Astrocyte (in vitro differentiated cells and primary cell): ENCODE results near the gene N4BP2L1. TPM values are rescaled to one million over a fixed set of nuclear protein-coding genes. Genes with fewer than 3 reads are reported as not detected.
A peak's percentile ranks its signal among the peaks of the same experiment; 100 is the strongest.

Experiments used
- DNase-seq: peaks from one replicate; pipeline ENCODE4 v3.0.0-alpha.2; 2010; ENCODE audit warnings: low read depth
- FAIRE-seq: peaks from 2 replicates; lab custom pipeline; 2011; peaks lifted over from hg19 to GRCh38; lab: Jason Lieb, UNC
- H2AFZ ChIP-seq: 2 replicates; pipeline ENCODE4 v1.6.0; 2012; ENCODE audit warnings: low read depth, low read length, inconsistent platforms
- H3K27ac ChIP-seq: 2 replicates; pipeline ENCODE4 v1.5.1; 2011; ENCODE audit warnings: low read depth, low read length, inconsistent platforms
- H3K27me3 ChIP-seq: 2 replicates; pipeline ENCODE4 v1.6.0; 2011; ENCODE audit warnings: low read length, inconsistent platforms; ENCODE audit not compliant: insufficient read depth
- H3K36me3 ChIP-seq: 2 replicates; pipeline ENCODE4 v1.5.1; 2011; ENCODE audit warnings: low read length, inconsistent platforms; ENCODE audit not compliant: insufficient read depth
- H3K4me1 ChIP-seq: 2 replicates; pipeline ENCODE4 v1.5.1; 2011; ENCODE audit warnings: low read length, inconsistent platforms; ENCODE audit not compliant: insufficient read depth
- H3K4me2 ChIP-seq: 2 replicates; pipeline ENCODE4 v1.6.0; 2012; ENCODE audit warnings: low read length, inconsistent platforms
- H3K4me3 ChIP-seq: 2 replicates; pipeline ENCODE4 v1.5.1; 2011; ENCODE audit warnings: low read depth, mild to moderate bottlenecking, low read length, inconsistent platforms; ENCODE audit not compliant: insufficient read depth
- H3K79me2 ChIP-seq: 2 replicates; pipeline ENCODE4 v1.6.0; 2012; ENCODE audit warnings: mild to moderate bottlenecking, low read length, inconsistent platforms; ENCODE audit not compliant: insufficient read depth
- H3K9ac ChIP-seq: 2 replicates; pipeline ENCODE4 v1.6.0; 2012; ENCODE audit warnings: mild to moderate bottlenecking, low read length, inconsistent platforms
- H3K9me3 ChIP-seq: 2 replicates; pipeline ENCODE4 v1.5.1; 2012; ENCODE audit warnings: low read depth, mild to moderate bottlenecking, low read length, inconsistent platforms; ENCODE audit not compliant: insufficient read depth
- H4K20me1 ChIP-seq: 2 replicates; pipeline ENCODE4 v1.6.0; 2012; ENCODE audit warnings: low read length, inconsistent platforms; ENCODE audit not compliant: insufficient read depth
- H3K27ac Mint-ChIP-seq: one replicate; pipeline ENCODE4 v1.8.0; 2021; ENCODE audit warnings: mild to moderate bottlenecking, mixed read lengths; ENCODE audit not compliant: unreplicated experiment
- H3K27me3 Mint-ChIP-seq: one replicate; pipeline ENCODE4 v1.8.0; 2021; ENCODE audit warnings: low read depth, mixed read lengths; ENCODE audit not compliant: unreplicated experiment
- H3K36me3 Mint-ChIP-seq: one replicate; pipeline ENCODE4 v1.8.0; 2021; ENCODE audit warnings: low read depth, mixed read lengths; ENCODE audit not compliant: unreplicated experiment
- H3K4me1 Mint-ChIP-seq: one replicate; pipeline ENCODE4 v1.8.0; 2021; ENCODE audit warnings: low read depth, mixed read lengths; ENCODE audit not compliant: unreplicated experiment
- H3K4me3 Mint-ChIP-seq: one replicate; pipeline ENCODE4 v1.8.0; 2021; ENCODE audit warnings: mild to moderate bottlenecking, moderate library complexity, mixed read lengths; ENCODE audit not compliant: unreplicated experiment
- H3K9me3 Mint-ChIP-seq: one replicate; pipeline ENCODE4 v1.8.0; 2021; ENCODE audit warnings: mild to moderate bottlenecking, mixed read lengths; ENCODE audit not compliant: unreplicated experiment
- EZH2 ChIP-seq: IDR thresholded peaks from 2 replicates; pipeline ENCODE4 v1.6.1; 2012; ENCODE audit warnings: mild to moderate bottlenecking, low read length, inconsistent platforms; ENCODE audit not compliant: insufficient read depth
- total RNA-seq: library from RNA; stranded (reverse); gene quantifications from 2 replicates; pipeline ENCODE4 v1.2.1, GENCODE V29; 2021
- TF ChIP-seq, protein P1 (sequence below): IDR thresholded peaks from 2 replicates; pipeline ENCODE4 v1.5.1; 2011; ENCODE audit warnings: low read depth, mild to moderate bottlenecking, inconsistent platforms, low read length, moderate library complexity; ENCODE audit not compliant: insufficient read depth

Gene N4BP2L1
- total RNA-seq, 1 donor from 2014 or later = 2.2 TPM

DNA sequence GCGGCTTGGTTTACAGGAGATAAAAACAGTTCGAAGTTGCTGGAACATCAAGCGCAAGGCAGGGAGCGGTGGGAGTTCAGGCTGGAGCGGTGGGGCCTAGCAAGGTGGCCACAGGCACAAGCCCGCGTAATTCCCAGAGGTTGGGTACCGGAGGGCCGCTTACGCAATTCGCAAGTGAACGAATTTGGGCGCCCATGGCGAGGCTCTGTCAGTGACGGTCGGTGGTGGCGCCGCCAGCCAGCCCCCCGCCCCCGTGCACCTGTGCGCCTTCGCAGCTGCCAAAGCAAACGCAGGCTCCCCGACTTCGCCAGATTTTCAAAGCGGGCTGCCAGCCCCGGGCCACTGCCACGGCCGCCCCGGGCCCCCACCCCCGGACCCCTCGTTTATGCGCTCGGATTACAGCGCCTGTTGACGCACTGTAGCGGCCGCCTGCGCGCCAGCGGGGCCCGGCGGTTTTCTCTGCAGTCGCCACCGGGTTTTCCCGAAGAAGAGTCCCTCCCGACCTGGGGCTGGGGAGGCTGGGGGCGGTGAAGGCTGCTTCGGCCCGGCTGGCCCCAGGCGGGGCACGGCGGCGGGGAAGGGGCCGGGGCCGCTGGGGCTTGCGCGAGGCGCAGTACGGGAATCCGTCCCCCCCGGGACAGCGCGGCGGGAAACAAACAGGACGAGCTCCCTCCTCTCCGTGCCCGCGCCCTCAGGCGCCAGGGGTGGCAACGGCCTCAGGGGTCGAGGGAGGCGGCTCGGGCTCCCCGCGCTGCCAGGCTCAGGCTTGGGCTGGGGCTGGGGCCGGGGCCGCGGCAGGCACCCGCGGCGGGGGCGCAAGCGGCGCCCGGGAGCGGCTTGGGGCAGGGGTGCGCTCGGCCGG, 709 bp downstream of the N4BP2L1 start:
- Mint-ChIP-seq H3K36me3 (peaks cover 19% of the 10 kb centered on the region), H3K4me1 (peaks cover 6% of the 10 kb centered on the region), H3K4me3 (peak overlapping the region; percentile 71), H3K27me3 (peaks cover 4% of the 10 kb centered on the region), H3K9me3 (peaks cover 1% of the 10 kb centered on the region), H3K27ac (peak overlapping the region; percentile 77)
- no peaks in the 10 kb centered on the region for H3K36me3 ChIP-seq
- H3K27ac ChIP-seq = no peak overlapping the region
- DNase-seq (no peak), FAIRE-seq (no peak)
- peak overlapping the region; percentile 49 for H2AFZ ChIP-seq
- H3K4me2 ChIP-seq = peak overlapping the region; percentile 93
- peaks cover 5% of the 10 kb centered on the region for H3K4me1 ChIP-seq
- no peaks in the 10 kb centered on the region for H3K9me3 ChIP-seq
- H4K20me1 ChIP-seq = no peaks in the 10 kb centered on the region
- peak overlapping the region; percentile 75 for H3K9ac ChIP-seq
- no peaks in the 10 kb centered on the region for H3K27me3 ChIP-seq
- no peaks in the 10 kb centered on the region for H3K79me2 ChIP-seq
- no peak for TF ChIP-seq EZH2
- TF ChIP-seq, protein P1, sequence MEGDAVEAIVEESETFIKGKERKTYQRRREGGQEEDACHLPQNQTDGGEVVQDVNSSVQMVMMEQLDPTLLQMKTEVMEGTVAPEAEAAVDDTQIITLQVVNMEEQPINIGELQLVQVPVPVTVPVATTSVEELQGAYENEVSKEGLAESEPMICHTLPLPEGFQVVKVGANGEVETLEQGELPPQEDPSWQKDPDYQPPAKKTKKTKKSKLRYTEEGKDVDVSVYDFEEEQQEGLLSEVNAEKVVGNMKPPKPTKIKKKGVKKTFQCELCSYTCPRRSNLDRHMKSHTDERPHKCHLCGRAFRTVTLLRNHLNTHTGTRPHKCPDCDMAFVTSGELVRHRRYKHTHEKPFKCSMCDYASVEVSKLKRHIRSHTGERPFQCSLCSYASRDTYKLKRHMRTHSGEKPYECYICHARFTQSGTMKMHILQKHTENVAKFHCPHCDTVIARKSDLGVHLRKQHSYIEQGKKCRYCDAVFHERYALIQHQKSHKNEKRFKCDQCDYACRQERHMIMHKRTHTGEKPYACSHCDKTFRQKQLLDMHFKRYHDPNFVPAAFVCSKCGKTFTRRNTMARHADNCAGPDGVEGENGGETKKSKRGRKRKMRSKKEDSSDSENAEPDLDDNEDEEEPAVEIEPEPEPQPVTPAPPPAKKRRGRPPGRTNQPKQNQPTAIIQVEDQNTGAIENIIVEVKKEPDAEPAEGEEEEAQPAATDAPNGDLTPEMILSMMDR = no peak
- peak overlapping the region; percentile 71 for H3K4me3 ChIP-seq

DNA sequence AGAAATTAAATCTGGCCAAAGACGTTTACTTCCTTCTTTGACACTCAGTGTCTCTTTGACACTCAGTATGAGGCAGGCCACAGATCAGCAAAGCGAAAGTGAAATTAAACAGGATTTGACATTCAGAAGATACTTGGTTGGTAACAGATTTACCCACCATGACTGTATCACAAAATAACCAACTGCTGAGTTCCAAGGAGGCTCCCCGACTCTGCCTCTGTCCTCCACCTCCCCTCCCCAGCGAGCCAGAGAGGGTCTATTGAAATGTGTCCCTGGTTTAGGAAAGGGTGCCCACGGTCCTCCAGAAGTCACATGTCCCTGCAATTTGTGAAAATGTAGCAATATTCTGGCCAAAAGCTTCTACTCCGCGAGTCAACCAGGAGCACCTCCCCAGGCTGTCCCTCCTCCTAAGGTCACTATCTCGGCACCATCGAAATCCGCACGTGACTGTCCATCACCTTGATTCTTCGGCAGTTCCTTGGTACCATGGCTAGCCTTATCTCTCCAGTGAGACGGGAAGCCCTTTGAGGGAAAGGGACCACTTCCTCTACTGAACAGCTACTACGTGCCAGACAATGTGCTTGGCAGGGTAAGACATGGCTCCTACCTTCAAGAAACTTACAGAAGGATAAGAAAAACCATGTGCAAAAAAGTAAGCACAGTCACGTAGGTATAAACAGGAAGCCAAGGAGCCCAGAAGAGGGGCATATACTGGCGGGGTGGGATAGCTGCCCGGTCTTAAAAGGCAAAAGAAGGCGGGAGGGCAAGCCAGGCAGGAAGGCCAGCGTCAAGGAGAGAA, 1.5 kb downstream of the N4BP2L1 start:
- Histone ChIP-seq H3K4me3 (peak overlapping the region; percentile 15), H3K4me1 (peaks cover 5% of the 10 kb centered on the region), H2AFZ (no peak overlapping the region), H3K4me2 (peak overlapping the region; percentile 93), H3K9me3 (no peaks in the 10 kb centered on the region), H3K79me2 (no peaks in the 10 kb centered on the region), H3K27ac (no peak overlapping the region), H4K20me1 (no peaks in the 10 kb centered on the region), H3K36me3 (no peaks in the 10 kb centered on the region), H3K27me3 (no peaks in the 10 kb centered on the region), H3K9ac (no peak overlapping the region)
- H3K27ac Mint-ChIP-seq = peak overlapping the region; percentile 77
- peaks cover 4% of the 10 kb centered on the region for H3K27me3 Mint-ChIP-seq
- DNase-seq (no peak), FAIRE-seq (no peak)
- H3K36me3 Mint-ChIP-seq = peaks cover 19% of the 10 kb centered on the region
- TF ChIP-seq, protein P1 = no peak
- TF ChIP-seq EZH2 = no peak
- H3K4me3 Mint-ChIP-seq = peak overlapping the region; percentile 71
- H3K4me1 Mint-ChIP-seq = peaks cover 6% of the 10 kb centered on the region
- H3K9me3 Mint-ChIP-seq = peaks cover 1% of the 10 kb centered on the region
